ENCODE results near the gene GCK. TPM values are rescaled to one million over a fixed set of nuclear protein-coding genes. Genes with fewer than 3 reads are reported as not detected.

The GCK gene
- total and polyA plus RNA-seq, 2 of the 13 experiments (the other 11 are each of a cell fraction or from before 2014, with no cell fraction given) = not detected

- Histone ChIP-seq H3K9me3 (ENCODE audit: low read length) (no peaks in the 10 kb centered on the region), H3K4me3 (replicated peaks in 1 of 3; ENCODE audit: insufficient read depth in 1 of 3, low read depth in 2 of 3, low read length in 3 of 3) (no peak overlapping the region), H4K20me1 (ENCODE audit: insufficient read depth, low read length) (no peaks in the 10 kb centered on the region), H2AFZ (ENCODE audit: low read length) (no peak overlapping the region), H3K9ac (ENCODE audit: insufficient read depth, low read depth, low read length) (no peak overlapping the region), H3K27me3 (ENCODE audit: control insufficient read depth in 1 of 2, insufficient read depth in 2 of 2, low read length in 2 of 2) (peaks cover 0 to 6% of the 10 kb centered on the region in 2 experiments; a peak in 2 of 5 replicates), H3K4me1 (ENCODE audit: insufficient read depth, low read length) (no peaks in the 10 kb centered on the region), H3K79me2 (ENCODE audit: insufficient read depth, low read length) (no peaks in the 10 kb centered on the region), H3K27ac (ENCODE audit: extremely low read length, insufficient read depth, low read length) (no peak overlapping the region), H3K36me3 (replicated peaks in 1 of 2; ENCODE audit: control insufficient read depth in 1 of 2, insufficient read depth in 2 of 2, low read length in 2 of 2) (no peaks in the 10 kb centered on the region), H3K4me2 (ENCODE audit: low read depth, low read length) (no peak overlapping the region)
- DNase-seq (ENCODE audit: low spot score) = no peak
- no TSS peak for BruUV-seq (replicated peaks)
- intact Hi-C loops (cut with micrococcal nuclease; ENCODE audit: unreplicated experiment) (loop anchor here (1.0 to 10.0 kb wide), 2 partner anchors 61 to 124 kb away; no protein-coding TSS in a partner anchor), in situ Hi-C loops (cut with HindIII; ENCODE audit: extremely low pct_ligation_motif_present, low pct_unique_long_range_greater_than_20kb) (loop anchor here (5.0 kb wide), 1 partner anchor 74 kb away; the partner anchor contains the start of gene POLD2)
- no peak for FAIRE-seq
- ChIA-PET CTCF (ENCODE audit: low intra/inter-chr PET ratio, low total read pairs) (interaction anchor here (1.3 kb wide), 2 partner anchors 65 to 176 kb away, joined by 3 to 6 read pairs; no protein-coding TSS in a partner anchor), POLR2A (no interaction called here)
- 0% methylated on average over 1 of the region's 1 CpG for WGBS (ENCODE audit: low lambda C conversion rate)
- no peak for ATAC-seq
- TF ChIP-seq MEF2D (CRISPR knock-in tag; IDR thresholded peaks at IDR 0.05) = no peak
- no peak for TF ChIP-seq NONO (IDR thresholded peaks at IDR 0.05)
- no peak for TF ChIP-seq NONO (CRISPR knock-in tag; conservative IDR thresholded peaks at IDR 0.05)
- no peak for TF ChIP-seq ZNF737 (CRISPR knock-in tag; IDR thresholded peaks at IDR 0.05; ENCODE audit: borderline replicate concordance)
- no peak for TF ChIP-seq ZNF142 (CRISPR knock-in tag; IDR thresholded peaks at IDR 0.05)
- TF ChIP-seq, protein P1, sequence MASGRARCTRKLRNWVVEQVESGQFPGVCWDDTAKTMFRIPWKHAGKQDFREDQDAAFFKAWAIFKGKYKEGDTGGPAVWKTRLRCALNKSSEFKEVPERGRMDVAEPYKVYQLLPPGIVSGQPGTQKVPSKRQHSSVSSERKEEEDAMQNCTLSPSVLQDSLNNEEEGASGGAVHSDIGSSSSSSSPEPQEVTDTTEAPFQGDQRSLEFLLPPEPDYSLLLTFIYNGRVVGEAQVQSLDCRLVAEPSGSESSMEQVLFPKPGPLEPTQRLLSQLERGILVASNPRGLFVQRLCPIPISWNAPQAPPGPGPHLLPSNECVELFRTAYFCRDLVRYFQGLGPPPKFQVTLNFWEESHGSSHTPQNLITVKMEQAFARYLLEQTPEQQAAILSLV (CRISPR knock-in tag; IDR thresholded peaks at IDR 0.05; ENCODE audit: borderline replicate concordance) = no peak
- TF ChIP-seq, protein P2, sequence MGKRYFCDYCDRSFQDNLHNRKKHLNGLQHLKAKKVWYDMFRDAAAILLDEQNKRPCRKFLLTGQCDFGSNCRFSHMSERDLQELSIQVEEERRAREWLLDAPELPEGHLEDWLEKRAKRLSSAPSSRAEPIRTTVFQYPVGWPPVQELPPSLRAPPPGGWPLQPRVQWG (CRISPR knock-in tag; IDR thresholded peaks at IDR 0.05; ENCODE audit: borderline replicate concordance, low read depth) = no peak
- no peak for TF ChIP-seq GABPA (IDR thresholded peaks at IDR 0.05; ENCODE audit: low read depth, low read length)
- no peak for TF ChIP-seq GABPA (CRISPR knock-in tag; IDR thresholded peaks at IDR 0.05; ENCODE audit: low read depth)
- no peak for TF ChIP-seq CEBPG (CRISPR knock-in tag; IDR thresholded peaks at IDR 0.05)
- TF ChIP-seq TEAD3 (CRISPR knock-in tag; optimal IDR thresholded peaks at IDR 0.05; ENCODE audit: borderline replicate concordance) = no peak
- TF ChIP-seq ZNF83 (CRISPR knock-in tag; IDR thresholded peaks at IDR 0.05; ENCODE audit: borderline replicate concordance) = no peak
- TF ChIP-seq ZNF678 (CRISPR knock-in tag; IDR thresholded peaks at IDR 0.05) = no peak
- no peak for TF ChIP-seq ZBTB4 (CRISPR knock-in tag; IDR thresholded peaks at IDR 0.05; ENCODE audit: borderline replicate concordance)
Observed at GRCh38 chr7:44195889-44196288, 6.7 kb upstream of the GCK start.

Measured in HepG2 (cell line).